Heart left ventricle (tissue), 16 donors: ENCODE results near the gene TECR. TPM values are rescaled to one million over a fixed set of nuclear protein-coding genes. Genes with fewer than 3 reads are reported as not detected.

Experiments
- ATAC-seq, 4 donors: fragments of 200-7000 bp; cut with Tn5 transposase; one replicate each; pipeline ENCODE4 v1.9.1; 2020 to 2022; ENCODE audit warnings: moderate library complexity in 4 of 4, mild to moderate bottlenecking in 3 of 4, moderate number of reproducible peaks in 1 of 4
- DNase-seq, 5 donors: peaks; one replicate each; pipeline ENCODE4 v3.0.0-alpha.2; 2020
- H3K27ac ChIP-seq, 12 donors: fragments of 200-600 bp; sonication (generic) in 4 of 12; one replicate each; pipeline versions ENCODE4 v1.5.0 to v1.8.0; 2016 to 2022; ENCODE audit warnings: mild to moderate bottlenecking in 2 of 12
- H3K27me3 ChIP-seq, 9 donors: fragments of 200-600 bp; sonication (generic) in 2 of 9; one replicate each; pipeline versions ENCODE4 v1.5.1 to v1.8.0; 2016 to 2022; ENCODE audit warnings: mild to moderate bottlenecking in 3 of 9
- H3K36me3 ChIP-seq, 9 donors: fragments of 200-600 bp; sonication (generic) in 2 of 9; one replicate each; pipeline versions ENCODE4 v1.5.0 to v1.8.0; 2018 to 2022; ENCODE audit warnings: mild to moderate bottlenecking in 2 of 9
- H3K4me1 ChIP-seq, 12 donors: fragments of 200-600 bp; sonication (generic) in 4 of 12; one replicate each; pipeline versions ENCODE4 v1.5.0 to v1.8.0; 2016 to 2022; ENCODE audit warnings: mild to moderate bottlenecking in 3 of 12
- H3K4me3 ChIP-seq, 12 donors: fragments of 200-600 bp; sonication (generic) in 4 of 12; one replicate each; pipeline versions ENCODE4 v1.5.0 to v1.8.0; 2017 to 2022; ENCODE audit warnings: mild to moderate bottlenecking in 9 of 12, moderate library complexity in 4 of 12
- H3K9me3 ChIP-seq, 12 donors: fragments of 200-600 bp; sonication (generic) in 4 of 12; one replicate each; pipeline versions ENCODE4 v1.5.0 to v1.8.0; 2016 to 2022; ENCODE audit warnings: mild to moderate bottlenecking in 1 of 12
- POLR2A ChIP-seq, 2 donors: fragments of 450-650 bp; IDR thresholded peaks; one replicate each; pipeline ENCODE4 v1.6.1; 2017; ENCODE audit warnings: antibody characterized with exemption in 2 of 2, mild to moderate bottlenecking in 2 of 2, moderate library complexity in 2 of 2
- WGBS, 4 donors: extraction: QIAGEN DNeasy Blood & Tissue Kit in 2 of 4; methylation state at CpG; one replicate each; pipeline versions ENCODE4 v1.1.5 to v1.1.7; 2013 to 2018; 5-methylcytosine and 5-hydroxymethylcytosine counted together
- intact Hi-C, 10 donors: fragments of 100-400 bp; cut with DNase I; formaldehyde crosslinking; loops; one replicate each; pipeline versions ENCODE4 v1.11.1 to v1.14.2; 2022
- polyA plus RNA-seq, 2 donors: library from polyadenylated mRNA; stranded (reverse); fragments of 200-250 nt; gene quantifications; one replicate each; pipeline ENCODE4 v1.2.3, GENCODE V29; 2013
- total RNA-seq, 9 donors: library from RNA; depleted of rRNA in 2 of 9; stranded (reverse); fragments of >200 nt in 2 of 9; fragmentation: NEBNext Ultra II Directional in 3 of 9; extraction: Animal tissue kit (Norgen Biotek cat#: 25700) in 3 of 9; gene quantifications; one replicate each; pipeline versions ENCODE4 v1.1.0 to v1.2.4, GENCODE V29; 2016 to 2023
- TF ChIP-seq, protein P1 (sequence below), 12 donors: fragments of 200-600 bp; sonication (generic) in 4 of 12; IDR thresholded peaks; one replicate each; pipeline versions ENCODE4 v1.5.0 to v1.8.0; 2018 to 2022; ENCODE audit warnings: antibody characterized with exemption in 12 of 12, mild to moderate bottlenecking in 5 of 12
- donor health status: ischemic (EF 13 %, LVEDD 7.1; RV severe dilation, severe dysfunction).
- donor health status: healthy with polysubstance abuse.
- donor health status: DM: no; HTN: yes; CAD: no.
- donor health status: DM: no; HTN: no; CAD: no.
- donor health status: ischemic (EF 25% LVEDD 6.9; RV normal size, moderate dysfunction).
- donor health status: ischemic (EF 25% LVEDD 5.7; RV mildly dilated, moderate dysfunction).
- donor health status: healthy.
- donor health status: DM: yes; HTN: yes; CAD: no.
- donor health status: ischemic (EF 35%, LVEDD 5.7; RV mildly dilated, moderate dysfunction).
- donor health status: nonischemic (EF 11% LVEDD 7.7; RV severe dilation, severe dysfunction).
- donor health status: DM: yes; HTN: yes; CAD: no.
- donor health status: PGD.
- donor health status: ischemic (EF 29% LVEDD 5.4; RV normal size, mild dysfunction).
- donor health status: nonischemic (EF 23%, LVEDD 6.1; RV moderate dilation, normal function).

The TECR gene
- total and polyA plus RNA-seq, 11 donors = 48.1 to 102 (median 71.7) TPM

DNA sequence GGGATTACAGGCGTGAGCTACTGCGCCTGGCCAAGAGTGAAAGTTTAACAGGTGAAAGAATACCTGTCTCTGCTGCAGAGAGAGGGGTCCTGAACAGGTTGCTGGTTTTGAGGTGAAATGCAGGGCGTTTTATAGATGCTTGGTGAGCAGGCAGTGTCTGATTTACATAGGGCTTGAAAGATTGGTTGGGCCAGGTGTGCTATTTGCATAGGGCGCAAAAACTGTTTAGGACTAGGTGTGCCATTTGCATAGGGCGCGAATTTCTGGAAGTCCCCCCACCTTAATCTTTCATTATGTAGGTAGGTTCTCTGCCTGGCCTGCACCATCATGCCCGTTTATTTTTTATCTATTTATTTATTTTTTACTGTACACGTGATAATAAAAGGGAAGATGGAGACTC lies 47.0 kb downstream of the TECR start:
- TF ChIP-seq, protein P1, sequence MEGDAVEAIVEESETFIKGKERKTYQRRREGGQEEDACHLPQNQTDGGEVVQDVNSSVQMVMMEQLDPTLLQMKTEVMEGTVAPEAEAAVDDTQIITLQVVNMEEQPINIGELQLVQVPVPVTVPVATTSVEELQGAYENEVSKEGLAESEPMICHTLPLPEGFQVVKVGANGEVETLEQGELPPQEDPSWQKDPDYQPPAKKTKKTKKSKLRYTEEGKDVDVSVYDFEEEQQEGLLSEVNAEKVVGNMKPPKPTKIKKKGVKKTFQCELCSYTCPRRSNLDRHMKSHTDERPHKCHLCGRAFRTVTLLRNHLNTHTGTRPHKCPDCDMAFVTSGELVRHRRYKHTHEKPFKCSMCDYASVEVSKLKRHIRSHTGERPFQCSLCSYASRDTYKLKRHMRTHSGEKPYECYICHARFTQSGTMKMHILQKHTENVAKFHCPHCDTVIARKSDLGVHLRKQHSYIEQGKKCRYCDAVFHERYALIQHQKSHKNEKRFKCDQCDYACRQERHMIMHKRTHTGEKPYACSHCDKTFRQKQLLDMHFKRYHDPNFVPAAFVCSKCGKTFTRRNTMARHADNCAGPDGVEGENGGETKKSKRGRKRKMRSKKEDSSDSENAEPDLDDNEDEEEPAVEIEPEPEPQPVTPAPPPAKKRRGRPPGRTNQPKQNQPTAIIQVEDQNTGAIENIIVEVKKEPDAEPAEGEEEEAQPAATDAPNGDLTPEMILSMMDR (IDR thresholded peaks at IDR 0.05) = no peak
- TF ChIP-seq POLR2A (IDR thresholded peaks at IDR 0.05) = no peak
- ATAC-seq (no peak), DNase-seq (no peak)
- H3K27me3 ChIP-seq = no peaks in the 10 kb centered on the region
- no peak overlapping the region for H3K4me3 ChIP-seq
- WGBS, 4 donors = 83 to 89% (median 86%) methylated on average over 8 of the region's 8 CpGs
- H3K9me3 ChIP-seq = no peaks in the 10 kb centered on the region
- no peak overlapping the region for H3K27ac ChIP-seq
- intact Hi-C loops = loop anchor here in 4 of 10 donors (5.0 kb wide), 2 partner anchors 111 to 311 kb away; partner anchors contain the start of gene OR7A17 (in 3 of the 4)
- peaks cover 0 to 14% (median 7%) of the 10 kb centered on the region in 12 donors for H3K4me1 ChIP-seq
- H3K36me3 ChIP-seq = no peaks in the 10 kb centered on the region

DNA sequence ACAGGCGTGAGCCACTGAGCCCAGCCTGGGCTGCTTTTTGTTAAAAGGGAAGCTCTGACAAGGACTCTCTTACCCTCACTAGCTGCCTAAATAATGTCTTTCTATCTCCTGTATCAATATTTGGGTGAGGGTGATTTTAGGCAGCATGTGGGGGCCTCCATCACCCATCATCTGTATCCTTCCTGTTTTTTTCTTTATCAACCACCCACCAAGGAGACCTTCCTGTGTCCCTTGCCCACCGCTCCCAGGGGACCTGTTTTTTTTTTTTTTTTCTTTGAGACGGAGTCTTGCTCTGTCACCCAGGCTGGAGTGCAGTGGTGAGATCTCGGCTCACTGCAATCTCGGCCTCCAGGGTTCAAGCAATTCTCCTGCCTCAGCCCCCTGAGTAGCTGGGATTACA lies 47.9 kb downstream of the TECR start:
- Histone ChIP-seq H3K27ac (no peak overlapping the region), H3K4me3 (no peak overlapping the region), H3K4me1 (peaks cover 0 to 11% (median 5%) of the 10 kb centered on the region in 12 donors), H3K36me3 (no peaks in the 10 kb centered on the region), H3K27me3 (no peaks in the 10 kb centered on the region), H3K9me3 (no peaks in the 10 kb centered on the region)
- DNase-seq (no peak), ATAC-seq (no peak)
- intact Hi-C loops = loop anchor here in 4 of 10 donors (5.0 kb wide), 2 partner anchors 110 to 310 kb away; partner anchors contain the start of gene OR7A17 (in 3 of the 4)
- WGBS, 4 donors = 73 to 84% (median 78%) methylated on average over 5 of the region's 5 CpGs
- TF ChIP-seq POLR2A (IDR thresholded peaks at IDR 0.05) = no peak
- TF ChIP-seq, protein P1 (IDR thresholded peaks at IDR 0.05) = no peak

DNA sequence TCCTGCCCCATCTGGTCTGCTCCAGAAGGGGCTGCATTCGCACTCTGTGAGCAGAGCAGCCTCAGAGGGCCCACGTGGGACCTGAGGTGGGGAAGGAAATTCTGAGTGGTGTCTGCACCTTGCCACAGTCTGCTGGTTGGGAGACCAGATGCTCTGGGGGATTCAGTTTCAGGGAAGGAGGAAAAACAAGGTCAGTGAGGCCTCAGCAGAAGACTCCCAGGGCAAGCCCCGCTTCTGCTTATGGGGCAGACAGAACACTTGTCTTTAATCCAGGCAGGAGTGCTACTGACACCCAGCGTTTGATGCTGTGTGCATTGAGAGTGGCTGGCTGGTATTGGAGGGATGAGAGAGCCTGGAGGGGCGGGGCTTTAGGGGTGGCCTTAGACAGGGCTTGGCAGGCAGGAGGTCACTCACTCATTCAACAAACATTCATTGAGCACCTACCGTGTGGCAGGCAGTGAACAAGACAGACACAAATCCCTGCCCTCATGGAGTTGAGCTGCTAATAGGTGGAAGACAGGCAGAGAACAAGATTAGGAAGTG lies 48.6 kb downstream of the TECR start:
- Histone ChIP-seq H3K9me3 (no peaks in the 10 kb centered on the region), H3K4me3 (no peak overlapping the region), H3K36me3 (no peaks in the 10 kb centered on the region), H3K4me1 (peaks cover 0 to 8% (median 4%) of the 10 kb centered on the region in 12 donors), H3K27ac (no peak overlapping the region), H3K27me3 (no peaks in the 10 kb centered on the region)
- ATAC-seq (no peak), DNase-seq (no peak)
- TF ChIP-seq, protein P1 (IDR thresholded peaks at IDR 0.05) = no peak
- TF ChIP-seq POLR2A (IDR thresholded peaks at IDR 0.05) = no peak
- intact Hi-C loops = loop anchor here in 4 of 10 donors (5.0 kb wide), 2 partner anchors 109 to 309 kb away; partner anchors contain the start of gene OR7A17 (in 3 of the 4)
- 45 to 57% (median 53%) methylated on average over 6 of the region's 6 CpGs for WGBS, 4 donors

DNA sequence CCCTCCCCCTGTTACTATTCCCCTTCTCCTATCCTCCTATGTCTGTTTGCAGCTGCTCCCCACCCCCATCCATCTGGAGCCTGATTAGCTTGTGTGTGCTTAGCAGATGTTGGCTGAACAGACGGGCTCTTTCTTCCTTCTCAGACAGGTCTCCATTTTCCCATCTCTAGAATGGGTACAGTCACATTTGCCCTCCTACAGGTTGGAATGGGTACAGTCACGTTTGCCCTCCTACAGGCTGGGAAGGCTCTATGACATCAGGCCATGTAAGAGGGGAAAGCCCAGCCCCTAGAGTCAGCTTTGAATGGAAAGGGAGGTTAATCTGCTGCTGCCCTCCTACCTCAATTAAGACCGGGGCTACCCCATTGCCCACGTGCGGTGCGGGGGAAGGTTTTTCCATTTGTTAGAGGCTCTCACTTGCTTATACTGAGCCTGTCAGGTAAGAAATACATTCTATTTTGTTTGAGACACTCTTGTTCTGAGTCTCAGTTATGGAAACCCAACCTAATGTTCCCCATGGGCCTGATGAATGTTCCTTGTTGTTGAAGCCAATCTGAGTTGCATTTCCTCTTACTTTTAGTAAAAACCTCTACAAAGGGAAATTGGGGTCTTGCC lies 51.3 kb downstream of the TECR start:
- no peaks in the 10 kb centered on the region for H3K36me3 ChIP-seq
- no peaks in the 10 kb centered on the region for H3K27me3 ChIP-seq
- intact Hi-C loops = no loop called here
- no peaks in the 10 kb centered on the region for H3K9me3 ChIP-seq
- no peak for DNase-seq
- H3K4me3 ChIP-seq = no peak overlapping the region
- H3K27ac ChIP-seq = no peak overlapping the region
- no peak for TF ChIP-seq POLR2A (IDR thresholded peaks at IDR 0.05)
- TF ChIP-seq, protein P1 (IDR thresholded peaks at IDR 0.05) = no peak
- no peak for ATAC-seq
- H3K4me1 ChIP-seq = no peaks in the 10 kb centered on the region
- WGBS, 4 donors = 59 to 67% (median 64%) methylated on average over 6 of the region's 6 CpGs
